CD4-positive, alpha-beta T cell treated with Interleukin-15 for 4 hours (primary cell): ENCODE data around the gene OPRL1.
"Not testable (repeated sequence)": the region's sequence is repeated elsewhere in the genome, so short reads cannot be mapped to it uniquely, and the experiment has no call there.

ENCODE experiments used
- DNase-seq: peaks from one replicate; pipeline ENCODE4 v3.0.0-alpha.2; 2020; ENCODE audit warnings: low spot score

Gene OPRL1

DNA sequence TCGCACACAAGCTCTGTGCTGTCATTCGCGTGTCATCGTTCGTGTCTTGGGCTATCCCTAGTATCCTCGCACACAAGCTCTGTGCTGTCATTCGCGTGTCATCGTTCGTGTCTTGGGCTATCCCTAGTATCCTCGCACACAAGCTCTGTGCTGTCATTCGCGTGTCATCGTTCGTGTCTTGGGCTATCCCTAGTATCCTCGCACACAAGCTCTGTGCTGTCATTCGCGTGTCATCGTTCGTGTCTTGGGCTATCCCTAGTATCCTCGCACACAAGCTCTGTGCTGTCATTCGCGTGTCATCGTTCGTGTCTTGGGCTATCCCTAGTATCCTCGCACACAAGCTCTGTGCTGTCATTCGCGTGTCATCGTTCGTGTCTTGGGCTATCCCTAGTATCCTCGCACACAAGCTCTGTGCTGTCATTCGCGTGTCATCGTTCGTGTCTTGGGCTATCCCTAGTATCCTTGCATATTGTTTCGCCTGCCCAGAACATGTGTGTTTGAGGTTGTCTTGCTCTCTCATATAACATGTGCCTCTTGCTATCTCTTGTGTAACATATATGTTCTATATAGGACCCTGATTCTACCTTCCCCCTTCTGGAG lies 7.4 kb downstream of the OPRL1 start:
- not testable (repeated sequence) for DNase-seq

DNA sequence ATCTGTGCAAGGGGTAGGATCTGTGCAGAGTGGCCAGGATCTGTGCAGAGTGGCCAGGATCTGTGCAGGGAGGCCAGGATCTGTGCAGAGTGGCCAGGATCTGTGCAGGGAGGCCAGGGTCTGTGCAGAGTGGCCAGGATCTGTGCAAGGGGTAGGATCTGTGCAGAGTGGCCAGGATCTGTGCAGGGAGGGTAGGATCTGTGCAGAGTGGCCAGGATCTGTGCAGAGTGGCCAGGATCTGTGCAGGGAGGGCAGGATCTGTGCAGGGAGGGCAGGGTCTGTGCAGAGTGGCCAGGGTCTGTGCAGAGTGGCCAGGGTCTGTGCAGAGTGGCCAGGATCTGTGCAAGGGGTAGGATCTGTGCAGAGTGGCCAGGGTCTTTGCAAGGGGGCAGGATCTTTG lies 8.7 kb downstream of the OPRL1 start:
- DNase-seq = not testable (repeated sequence)

DNA sequence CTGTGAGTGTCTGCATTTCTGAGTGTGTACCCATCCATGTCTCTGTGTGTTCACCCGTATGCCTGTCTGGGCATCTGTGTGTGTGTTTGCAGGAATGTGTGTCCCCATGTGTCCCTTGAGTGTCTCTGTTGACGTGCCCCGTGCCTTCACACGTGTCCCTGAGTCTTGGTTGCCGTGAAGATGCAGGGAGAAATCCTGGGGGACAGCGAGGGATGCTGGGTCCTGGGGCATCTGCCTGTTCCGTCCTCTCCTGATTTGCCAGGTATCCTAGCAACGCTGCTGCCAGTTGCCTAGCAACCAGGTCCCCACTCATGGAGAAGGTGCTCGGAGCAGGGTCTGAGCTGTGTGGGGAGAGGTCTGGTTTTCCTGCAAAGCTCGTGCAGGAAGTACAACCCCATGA lies 10.3 kb downstream of the OPRL1 start:
- DNase-seq = no peak

DNA sequence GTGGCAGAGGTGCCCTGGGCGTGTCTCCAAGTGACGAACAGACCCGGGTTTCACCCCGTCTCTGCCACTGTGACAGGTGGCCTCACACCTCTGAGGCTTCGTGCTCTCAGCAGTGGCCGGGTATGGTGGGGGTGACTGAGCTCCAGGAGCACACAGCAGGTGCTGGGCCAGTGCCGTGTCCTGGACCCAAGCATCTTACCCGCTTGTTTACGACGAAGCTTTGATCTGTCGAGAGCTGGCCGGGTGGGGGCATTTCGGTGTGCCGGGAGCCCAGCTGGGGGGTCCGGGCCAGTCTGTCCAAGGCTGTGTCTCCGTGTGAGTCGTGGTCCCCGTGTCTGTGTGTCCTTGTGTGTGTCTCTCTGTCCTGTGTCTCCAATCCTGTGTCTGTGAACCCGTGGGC lies 11.5 kb downstream of the OPRL1 start:
- no peak for DNase-seq

DNA sequence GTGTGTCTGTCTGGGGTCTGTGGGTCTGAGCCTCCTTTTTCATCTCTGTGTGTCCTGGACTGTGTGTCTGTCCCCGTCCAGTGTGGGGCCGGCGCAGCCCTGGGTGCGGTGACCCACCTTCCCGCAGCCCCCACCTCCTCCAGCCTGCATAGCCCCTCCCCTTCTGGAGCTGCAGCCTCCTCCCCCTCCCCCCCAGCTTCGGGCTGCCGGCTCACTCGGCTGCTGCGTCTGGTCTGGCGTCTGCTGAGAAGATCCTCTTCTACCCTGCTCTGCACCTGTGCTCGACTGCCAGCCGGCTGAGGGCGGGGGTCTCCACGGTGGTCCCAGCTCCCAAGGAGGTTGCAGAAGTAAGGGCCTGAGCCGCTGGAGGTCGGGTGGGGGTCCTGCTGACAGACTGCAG lies 11.9 kb downstream of the OPRL1 start:
- no peak for DNase-seq

DNA sequence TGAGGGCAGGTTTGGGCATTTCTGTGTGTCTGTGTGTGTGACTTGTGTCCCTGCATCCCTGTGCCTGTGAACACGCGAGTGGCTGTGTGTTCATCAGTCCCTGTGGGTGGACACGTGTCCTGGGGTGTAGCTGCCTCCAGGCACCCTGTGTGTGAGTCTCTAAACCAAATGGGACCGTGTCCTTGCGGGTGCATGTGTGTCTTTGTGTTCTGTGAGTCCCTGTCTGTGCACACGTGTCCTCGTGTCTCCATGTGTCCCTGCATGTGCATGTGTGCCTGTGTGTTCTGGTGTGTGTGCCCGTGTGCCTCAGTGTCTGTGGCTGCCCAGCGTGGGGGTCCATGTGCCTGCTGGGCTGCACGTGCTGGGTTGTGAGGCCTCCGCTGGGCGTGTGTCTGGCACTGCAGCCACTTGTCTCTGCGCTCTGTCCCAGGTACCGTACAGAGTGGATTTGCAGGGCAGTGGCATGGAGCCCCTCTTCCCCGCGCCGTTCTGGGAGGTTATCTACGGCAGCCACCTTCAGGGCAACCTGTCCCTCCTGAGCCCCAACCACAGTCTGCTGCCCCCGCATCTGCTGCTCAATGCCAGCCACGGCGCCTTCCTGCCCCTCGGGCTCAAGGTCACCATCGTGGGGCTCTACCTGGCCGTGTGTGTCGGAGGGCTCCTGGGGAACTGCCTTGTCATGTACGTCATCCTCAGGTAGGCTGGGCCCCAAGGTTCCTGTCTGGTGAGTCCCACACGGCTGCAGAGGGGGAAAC lies 12.6 kb downstream of the OPRL1 start:
- no peak for DNase-seq

DNA sequence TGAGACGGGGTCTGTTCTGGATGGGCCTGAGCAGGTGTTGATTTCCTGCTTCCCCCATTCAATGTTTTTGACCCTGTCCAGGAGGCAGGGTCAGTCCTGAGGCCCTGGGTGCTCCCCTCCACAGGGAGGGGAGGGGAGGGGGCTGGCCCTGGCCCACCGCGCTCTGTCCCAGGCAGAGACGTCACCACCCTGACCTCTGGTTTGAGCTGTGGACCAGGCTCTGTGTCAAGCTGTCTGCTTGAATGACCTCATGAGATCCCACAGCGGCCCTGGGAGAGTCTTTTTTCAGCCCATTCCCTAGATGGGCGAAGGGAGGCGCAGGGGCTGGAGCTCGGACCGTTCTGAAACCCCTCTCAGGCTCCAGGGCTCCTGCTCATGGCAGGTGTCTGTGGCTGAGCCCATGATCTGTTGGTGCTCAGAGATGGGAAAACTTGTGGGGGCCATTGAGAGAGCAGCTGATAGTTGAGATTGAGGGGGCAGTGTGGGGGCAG lies 13.2 kb downstream of the OPRL1 start:
- DNase-seq = no peak

DNA sequence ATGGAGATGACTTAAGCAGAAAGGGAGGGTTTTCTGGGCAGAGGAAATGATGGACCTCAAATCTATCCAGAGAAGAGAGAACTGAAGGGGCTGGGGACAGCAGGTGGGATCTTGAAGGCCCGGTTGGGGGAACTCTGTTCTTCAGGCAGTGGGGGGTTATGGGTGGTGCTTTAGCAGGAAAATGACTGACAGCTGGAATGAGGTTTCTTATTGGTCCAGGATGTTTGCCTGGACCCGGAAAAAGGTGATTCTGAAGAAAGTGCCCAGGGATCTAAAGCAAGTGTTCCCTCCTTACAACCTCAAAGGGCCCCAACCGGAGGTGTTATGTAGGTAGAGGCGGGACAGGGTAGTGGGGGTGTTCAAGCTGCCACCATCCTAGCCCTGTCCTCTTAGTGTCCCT lies 15.6 kb downstream of the OPRL1 start:
- no peak for DNase-seq

DNA sequence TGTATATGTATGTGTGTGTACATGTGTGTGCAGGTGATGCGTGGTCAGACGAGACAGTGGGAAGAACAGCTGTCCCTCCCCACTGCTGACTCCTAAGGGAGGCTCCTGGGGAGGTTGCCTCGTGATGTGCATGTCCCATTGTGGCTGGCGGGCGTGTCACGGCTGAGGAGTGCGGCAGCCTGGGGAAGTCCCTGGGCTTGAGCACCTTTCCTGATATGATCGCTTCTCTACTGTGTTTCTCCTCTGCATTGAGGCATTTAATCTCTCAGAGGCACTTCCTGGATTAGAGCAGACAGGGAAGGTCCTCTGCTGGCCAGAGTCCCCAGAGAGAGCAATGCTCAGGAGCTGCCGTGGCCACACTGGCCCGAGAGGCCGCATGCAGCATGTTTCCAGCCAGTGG lies 16.0 kb downstream of the OPRL1 start:
- DNase-seq = no peak

DNA sequence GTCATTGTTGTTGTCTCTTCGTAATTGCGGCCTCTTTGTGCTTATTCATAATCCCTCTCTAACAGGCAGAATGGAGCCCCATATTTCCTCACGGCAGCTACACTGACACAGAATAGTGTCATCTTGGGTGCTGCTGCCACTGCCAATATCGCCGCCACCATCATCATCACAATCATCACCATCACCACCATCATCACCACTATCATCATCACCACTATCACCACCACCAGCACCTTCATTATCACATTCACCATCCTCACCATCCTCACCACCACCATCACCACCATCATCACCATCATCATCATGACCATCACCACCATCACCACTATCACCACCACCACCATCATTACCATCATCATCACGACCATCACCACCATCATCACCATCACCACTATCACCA lies 16.7 kb downstream of the OPRL1 start:
- DNase-seq = no peak

DNA sequence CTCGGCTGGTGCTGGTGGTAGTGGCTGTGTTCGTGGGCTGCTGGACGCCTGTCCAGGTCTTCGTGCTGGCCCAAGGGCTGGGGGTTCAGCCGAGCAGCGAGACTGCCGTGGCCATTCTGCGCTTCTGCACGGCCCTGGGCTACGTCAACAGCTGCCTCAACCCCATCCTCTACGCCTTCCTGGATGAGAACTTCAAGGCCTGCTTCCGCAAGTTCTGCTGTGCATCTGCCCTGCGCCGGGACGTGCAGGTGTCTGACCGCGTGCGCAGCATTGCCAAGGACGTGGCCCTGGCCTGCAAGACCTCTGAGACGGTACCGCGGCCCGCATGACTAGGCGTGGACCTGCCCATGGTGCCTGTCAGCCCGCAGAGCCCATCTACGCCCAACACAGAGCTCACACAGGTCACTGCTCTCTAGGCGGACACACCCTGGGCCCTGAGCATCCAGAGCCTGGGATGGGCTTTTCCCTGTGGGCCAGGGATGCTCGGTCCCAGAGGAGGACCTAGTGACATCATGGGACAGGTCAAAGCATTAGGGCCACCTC lies 18.7 kb downstream of the OPRL1 start:
- no peak for DNase-seq

DNA sequence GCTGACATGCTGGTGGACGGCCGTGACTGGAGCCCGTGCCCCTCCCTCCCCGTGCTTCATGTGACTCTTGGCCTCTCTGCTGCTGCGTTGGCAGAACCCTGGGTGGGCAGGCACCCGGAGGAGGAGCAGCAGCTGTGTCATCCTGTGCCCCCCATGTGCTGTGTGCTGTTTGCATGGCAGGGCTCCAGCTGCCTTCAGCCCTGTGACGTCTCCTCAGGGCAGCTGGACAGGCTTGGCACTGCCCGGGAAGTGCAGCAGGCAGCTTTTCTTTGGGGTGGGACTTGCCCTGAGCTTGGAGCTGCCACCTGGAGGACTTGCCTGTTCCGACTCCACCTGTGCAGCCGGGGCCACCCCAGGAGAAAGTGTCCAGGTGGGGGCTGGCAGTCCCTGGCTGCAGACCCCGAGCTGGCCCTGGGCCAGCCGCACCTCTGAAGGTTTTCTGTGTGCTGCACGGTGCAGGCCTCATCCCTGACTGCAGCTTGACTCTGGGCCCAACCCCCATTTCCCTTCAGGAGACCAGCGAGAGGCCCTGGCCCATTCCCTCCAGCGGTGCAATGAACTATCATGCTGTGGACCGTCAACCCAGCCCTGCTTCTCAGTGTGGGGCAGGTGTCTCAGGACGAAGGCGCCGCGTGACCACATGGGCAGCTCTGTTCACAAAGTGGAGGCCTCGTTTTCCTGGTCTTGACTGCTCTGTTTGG lies 19.4 kb downstream of the OPRL1 start:
- no peak for DNase-seq

DNA sequence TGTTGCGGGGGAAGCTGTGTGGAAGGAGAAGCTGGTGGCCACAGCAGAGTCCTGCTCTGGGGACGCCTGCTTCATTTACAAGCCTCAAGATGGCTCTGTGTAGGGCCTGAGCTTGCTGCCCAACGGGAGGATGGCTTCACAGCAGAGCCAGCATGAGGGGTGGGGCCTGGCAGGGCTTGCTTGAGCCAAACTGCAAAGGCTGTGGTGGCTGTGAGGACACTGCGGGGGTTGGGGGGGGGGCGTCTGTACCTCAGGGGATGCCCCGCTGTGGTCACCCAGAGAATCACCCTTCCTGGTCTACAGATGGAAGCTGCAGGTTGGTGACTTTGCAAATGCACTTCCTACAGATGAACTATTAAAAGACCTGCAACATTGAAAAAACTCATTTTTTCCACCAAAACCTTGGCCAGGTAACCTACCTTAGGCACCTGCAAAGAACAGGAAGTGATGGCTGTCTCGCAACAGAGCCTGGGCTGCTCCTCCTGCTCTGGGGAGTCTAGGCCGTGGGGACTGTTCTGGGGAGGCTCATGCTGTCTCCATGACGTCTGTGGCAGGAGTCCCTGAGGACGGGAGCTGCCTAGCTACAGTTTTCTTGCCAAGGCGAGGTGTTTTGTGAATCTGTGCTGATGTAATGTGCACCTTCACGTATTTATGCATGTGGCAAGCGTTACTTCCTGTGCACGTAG lies 20.1 kb downstream of the OPRL1 start:
- DNase-seq = no peak

DNA sequence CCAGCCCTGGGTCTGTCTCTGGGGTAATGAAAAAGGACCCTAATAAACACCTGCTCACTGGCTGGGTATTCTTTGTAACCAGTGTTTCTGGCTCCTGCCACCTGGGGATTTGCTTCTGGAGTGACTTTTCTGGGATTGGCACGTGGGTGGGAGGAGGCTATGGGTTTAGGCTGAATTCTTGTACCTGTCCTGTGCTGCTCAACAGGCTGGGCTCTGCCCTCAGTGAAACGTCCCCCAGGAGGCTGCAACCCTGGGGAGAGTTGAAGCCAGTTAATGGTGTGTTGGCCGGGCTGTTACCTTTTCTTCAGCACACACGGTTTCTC lies 20.6 kb downstream of the OPRL1 start:
- no peak for DNase-seq

DNA sequence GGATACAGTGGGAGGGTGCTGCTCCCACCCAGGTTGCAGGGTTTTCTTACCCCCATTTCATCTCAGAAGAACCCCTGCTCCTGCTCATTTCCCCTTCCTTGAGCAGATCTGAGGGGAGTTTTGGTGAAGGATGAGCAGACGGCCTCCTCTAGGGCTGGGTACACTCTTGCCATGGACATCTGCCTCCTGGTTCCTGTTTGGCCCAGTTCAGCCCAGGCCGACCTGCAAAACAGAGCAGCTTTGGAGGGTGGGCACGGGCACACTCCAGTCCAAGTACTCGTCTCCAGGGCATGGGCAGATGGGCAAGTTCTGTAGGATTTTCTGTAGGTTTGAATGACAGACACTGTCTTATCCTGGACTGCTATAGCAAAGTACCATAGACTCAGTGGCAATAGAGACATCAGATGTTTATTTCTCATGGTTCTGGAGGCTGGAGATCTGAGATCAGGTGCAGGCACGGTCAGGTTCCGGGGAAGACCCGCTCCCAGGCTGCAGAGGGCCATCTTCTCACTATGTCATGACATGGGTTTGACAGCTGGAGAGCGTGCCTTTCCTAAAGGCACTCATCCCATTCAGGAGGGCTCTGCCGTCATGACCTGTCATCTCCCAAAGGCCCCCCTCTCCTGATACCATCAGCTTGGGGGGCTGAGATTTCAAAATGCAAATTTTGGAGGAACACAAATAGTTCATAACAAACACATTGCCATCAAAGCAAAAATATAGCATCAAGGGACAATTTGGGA lies 21.2 kb downstream of the OPRL1 start:
- no peak for DNase-seq

DNA sequence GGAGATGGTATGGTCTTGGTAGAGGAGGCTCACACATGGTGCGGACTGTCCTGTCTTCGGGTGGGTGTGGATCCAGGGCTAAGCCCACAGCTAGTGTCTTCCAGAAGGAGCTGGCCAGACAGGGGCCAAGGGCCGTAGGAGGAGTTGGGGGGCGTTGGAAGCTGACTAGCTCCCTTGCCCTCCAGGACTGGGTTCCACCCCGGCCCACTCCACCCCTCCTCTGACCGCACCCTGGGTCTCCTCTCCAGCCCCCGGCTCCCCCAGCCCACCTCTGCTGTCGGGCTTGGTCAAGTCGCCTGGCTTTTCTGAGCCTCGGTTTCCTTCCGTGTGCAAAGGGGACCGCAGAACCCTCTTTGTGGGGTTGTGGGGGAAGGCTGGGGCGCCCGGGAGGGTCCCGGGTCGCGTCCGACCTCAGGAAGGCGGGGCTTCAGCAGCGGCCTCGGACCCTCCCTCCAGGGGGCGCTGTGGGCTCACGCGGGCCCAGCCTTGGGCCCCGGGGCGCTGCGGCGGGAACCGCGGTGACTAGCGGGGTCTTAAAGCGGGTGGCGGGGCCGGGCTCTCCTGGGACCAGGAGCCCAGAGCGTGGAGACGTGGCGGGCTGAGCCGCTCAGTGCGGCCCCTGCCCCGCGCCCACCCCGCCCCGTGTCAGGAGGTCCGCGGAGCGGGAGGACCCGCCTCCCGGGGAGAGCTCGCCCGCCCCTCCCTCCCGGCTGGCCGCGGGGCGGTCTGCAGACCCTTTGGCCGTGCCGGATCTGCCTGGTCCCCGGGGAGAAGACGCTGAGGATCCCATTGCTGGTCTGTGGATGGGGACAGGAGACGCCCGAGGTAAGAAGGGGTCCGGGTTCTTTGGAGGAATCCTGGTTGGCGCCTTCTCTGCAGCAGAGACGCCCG lies 22.1 kb downstream of the OPRL1 start:
- peak; percentile 57 for DNase-seq

DNA sequence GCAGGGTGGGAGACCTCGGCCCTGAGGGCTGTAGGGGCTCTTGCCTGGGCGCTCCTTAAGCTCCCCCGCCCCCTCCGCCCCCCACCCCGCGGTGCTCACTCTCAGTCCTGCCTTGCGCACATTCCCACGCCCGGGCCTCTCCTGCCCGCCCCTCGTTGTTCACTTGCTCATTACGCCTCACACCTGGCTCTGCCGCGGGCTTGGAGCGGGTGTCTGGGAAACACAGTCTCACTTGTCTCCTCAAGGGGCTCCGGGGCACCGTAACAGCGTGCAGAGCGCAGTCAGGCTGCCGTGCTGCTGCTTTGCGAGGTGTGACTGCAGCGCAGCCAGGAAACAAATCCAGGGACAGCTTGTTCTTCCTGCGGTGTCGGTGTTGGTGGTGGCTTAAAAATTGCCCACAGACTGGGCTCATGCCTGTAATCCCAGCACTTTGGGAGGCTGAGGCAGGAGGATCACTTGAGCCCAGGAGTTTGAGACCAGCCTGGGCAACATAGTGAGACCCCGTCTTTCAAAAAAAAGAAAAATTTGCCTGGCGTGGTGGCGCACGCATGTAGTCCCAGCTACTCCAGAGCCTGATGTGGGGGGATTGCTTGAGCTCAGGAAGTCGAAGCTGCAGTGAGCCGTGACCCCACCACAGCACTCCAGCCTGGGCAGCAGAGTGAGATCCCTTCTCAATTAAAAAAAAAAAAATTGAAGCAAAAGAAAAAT lies 22.9 kb downstream of the OPRL1 start:
- DNase-seq = no peak

DNA sequence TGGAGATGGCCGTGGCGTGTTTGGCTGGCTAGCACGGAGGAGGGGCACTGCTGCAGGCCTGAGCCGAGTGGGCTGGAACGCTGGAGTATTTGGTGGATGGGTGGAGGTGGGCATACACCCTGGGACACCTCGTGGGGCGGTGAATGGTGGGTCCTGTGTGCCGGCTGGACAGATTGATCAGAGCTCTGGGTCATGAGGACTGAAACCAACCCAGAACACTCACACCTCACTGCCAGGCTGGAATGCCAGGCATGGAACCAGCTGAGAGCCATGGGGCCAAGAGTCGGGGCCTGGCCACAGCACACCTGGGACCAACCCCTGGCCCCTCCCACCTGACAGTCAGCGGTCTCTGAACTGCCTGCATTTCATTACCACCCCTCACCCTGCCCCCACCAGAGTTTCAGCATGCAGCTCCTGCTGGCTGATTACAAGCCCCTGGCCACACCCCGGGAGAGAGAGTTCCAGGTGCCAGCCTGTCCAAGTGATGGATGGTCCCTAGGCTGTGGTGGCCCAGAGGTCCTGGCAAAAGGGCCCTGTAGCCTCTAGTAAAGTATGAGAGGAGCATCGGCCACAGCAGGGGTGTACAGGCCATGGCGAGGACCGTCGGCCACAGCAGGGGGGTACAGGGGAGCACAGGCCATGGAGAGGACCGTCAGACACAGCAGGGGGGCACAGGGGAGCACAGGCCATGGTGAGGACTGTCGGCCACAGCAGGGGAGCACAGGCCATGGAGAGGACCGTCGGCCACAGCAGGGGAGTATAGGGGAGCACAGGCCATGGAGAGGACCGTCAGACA lies 24.2 kb downstream of the OPRL1 start:
- no peak for DNase-seq
